NCI-H2196 (cell line): Measurements from ENCODE around the gene CACNA2D4.

Experiments
- DNase-seq: peaks from one replicate; lab custom pipeline; 2025; ENCODE audit not compliant: unreplicated experiment; lab: John Stamatoyannopoulos, UW

The CACNA2D4 gene

DNA sequence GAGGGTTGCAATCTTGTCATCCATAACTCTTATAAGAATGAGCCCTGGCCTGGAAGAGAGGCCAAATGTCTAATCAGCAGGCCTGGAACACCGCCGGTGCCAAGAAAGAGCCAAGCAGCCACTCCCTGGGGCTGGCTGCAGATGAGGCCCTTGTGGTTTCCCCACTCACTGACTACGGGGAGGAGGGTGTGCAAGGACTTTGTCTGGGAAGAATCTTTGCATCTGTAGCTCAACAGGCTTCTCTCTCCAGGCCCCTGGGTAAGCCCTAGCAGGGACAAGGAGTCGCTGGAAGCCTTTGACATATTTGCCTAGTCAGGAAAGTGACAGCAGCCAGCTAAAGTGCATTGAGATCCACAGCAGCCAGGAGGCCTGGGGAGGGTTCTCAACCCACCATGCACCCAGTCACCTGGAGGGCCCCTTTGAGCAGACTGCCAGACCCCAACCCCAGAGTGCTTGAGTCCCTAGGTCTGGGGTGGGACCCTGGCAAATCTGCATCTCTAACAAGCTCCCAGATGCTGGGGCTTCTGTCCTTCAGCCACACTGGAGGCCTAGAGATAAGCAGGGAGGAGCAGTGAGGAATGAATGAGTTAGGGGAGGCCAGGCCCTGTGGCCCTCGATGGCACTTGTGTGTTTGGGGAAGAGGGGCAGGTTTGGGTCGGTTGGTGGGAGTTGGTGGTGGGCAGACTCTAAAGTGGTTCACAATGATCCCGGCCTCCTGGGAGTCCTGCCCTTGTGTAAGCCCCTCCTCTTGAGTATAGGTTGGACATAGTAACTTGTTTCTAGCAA lies 112.0 kb downstream of the CACNA2D4 start:
- DNase-seq, result no peak

DNA sequence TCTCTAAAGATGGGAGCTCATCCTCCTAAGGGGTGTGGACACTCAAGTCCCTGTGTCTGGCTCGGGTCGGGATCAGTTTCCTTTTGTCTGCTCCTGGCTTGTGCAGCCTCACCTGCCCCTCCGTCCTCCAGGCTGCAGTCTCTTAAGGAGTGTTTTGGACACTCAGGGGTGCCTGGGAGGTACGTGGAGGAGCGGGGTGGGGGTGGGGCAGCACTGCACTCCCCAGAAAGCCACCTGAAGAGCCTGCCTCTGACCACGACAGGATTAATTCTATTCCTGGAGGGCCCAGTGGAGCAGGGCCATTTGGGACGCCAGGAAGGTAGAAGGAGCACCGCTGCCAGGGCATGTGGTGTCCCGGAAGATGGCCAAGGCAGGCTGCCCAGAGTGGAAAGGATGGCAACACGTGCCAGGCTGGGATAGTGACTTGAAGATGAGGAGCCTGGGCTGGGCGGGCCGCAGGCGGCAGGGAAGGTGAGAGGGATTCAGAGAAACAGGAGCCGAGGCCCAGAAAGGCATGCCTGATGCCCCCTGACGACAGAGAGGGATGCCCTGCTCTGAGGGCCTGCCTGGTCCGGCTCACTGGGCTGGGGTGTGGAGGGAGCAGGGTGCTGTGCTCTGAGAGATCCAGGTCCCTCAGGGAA lies 112.9 kb downstream of the CACNA2D4 start:
- no peak for DNase-seq

DNA sequence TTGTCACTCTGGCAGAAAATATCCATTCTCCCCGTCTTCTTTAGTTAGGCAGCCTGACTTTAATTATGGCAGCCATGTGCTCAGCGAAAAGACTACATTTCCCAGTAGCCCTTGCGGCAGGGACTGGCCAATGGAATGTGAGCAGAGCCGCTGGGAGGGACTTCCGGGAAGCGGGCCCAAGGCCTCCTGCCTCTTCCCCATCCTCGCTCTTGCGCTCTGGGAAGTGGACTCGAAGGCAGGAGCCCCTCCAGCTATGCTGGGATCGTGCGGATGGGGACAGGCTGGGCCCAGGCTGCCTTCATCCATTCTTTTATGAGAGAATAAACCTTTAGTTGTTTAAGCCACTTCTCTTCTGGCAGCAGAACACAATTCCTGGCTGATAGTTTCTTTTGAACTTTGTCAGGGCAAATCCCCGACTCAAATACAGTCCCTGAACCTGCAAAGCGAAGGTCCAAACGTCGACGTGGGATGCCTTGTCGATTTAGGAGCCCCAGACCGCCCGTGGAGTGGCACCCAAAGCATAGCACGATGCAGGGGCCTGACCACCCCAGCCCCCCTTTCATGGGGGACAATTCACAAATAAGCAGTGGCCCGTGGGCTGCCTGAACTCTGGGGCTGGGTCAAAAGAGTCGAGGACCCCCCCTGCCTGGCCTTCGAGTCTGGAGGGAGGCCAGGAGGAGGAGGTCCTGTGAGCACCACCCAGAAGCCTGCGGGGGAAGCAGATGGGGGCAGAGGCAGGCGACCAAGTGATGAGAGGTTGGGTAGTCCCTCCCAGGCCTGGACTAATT lies 113.7 kb downstream of the CACNA2D4 start:
- DNase-seq, result peak; percentile 63

DNA sequence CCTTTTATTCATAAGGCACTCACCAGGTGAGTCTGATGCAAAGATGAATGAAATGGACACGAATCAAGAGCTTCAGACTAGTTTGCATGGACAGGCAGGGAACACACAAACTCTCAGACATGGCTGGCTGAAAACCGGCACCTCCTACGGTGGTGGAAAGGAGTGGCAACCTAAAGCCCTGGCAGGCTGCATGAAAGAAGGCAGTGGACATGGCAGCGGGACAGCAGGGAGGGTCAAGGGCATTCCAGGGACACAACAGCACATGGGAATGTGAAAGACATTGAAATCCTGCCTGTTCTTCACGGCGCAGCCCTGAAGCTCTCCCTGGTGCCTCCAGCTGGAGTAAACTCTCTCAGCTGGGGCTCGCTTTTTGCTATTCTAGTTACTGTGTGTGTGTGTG lies 114.7 kb downstream of the CACNA2D4 start:
- DNase-seq, result no peak

DNA sequence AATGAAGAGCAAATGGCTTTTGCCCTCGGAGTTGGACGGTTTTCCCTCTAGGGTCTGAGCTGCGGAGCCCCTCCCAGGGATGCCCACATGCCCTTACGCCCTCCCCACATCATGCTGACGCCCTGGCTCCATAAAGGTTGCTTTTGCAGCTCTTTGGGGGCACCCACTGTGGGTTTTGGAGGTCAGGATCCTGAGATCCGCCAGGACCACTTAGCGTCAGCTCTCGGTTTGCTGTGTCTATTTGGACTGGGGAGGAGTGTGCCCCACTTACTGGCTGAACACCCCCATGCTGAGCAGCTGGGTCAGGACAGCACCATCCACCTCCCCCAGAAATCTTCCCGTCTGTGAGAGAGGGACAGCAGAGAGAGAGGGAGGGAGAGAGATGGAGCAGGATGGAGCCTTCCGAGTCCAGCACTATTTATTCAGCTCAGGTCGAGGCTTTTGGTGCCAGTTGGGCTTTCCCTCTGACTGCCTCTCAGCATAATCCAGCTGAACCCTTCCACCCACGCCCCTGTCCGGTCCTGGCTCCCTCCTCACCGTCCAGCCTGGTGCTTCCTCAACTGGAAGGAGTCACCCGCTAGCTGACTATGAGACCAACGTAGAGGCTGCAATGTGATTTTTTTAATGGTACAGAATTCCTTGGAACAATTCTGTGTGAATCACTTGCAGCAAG lies 117.0 kb downstream of the CACNA2D4 start:
- DNase-seq, result no peak

DNA sequence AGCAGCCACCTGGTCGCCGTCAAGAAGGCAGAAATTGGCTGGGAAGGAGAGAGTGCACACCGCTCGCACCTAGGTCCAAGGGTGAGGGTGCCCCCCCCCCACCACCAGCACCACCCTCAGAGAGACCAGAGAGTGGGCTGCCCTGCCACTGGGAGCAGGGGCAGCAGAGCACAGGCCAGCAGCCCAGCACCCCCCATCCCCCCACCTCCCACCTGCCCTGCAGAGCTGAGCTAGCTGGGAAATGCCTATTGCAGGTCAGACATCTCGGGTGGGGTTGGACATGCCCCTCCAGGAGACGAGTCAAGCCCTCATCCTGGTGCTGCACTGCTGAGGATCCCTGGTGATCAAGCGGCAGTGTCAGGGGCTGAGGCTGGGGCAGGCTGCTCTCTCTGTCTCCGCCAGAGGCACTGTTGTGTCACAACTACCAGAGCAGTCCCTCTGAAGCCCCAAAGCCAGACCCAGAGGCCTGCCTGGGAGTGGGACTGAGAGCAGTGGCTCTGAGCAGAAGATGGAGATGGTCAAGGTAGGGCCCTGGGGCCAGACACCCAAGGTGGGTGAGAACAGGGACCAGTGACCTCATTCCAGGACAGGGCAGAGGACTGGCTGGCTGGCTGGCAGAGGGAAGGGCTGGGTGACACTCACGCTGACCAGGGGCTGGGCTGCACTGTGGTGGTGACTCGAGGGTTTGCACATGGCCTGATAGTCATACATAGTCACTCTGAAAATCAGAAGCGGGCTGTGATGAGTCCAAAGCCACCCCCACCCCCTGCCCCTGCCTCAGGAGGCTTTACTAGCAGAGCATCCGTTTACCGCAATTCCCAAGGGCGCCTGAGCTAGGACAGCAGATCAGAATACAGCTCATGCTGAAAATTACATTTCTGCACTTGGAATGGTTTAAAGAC lies 117.8 kb downstream of the CACNA2D4 start:
- DNase-seq, result peak; percentile 23

DNA sequence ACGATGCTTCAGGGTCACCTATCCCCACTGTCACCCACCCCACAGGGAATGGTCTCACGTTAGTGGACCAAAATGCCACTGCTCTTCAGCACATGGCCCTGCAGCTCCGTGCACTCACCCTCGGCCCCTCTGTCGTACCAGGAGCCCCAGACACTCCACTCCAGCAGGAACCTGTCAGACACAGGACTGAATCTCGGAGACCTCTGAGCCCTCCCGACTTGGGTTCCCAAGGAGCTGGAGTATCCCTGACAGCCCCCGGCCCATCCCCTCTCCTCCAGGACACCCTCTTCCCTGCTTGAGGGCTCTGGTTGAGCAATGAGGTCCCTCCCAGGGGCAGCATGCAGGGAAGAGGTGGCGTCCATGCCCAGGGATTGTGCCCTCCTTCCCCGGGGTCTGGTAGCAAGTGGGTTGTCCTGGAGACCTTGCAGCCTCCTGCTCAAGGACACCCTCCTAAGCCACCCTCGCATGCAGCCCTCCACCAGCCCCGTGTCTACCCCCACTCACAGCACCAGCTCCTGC lies 118.5 kb downstream of the CACNA2D4 start:
- no peak for DNase-seq

DNA sequence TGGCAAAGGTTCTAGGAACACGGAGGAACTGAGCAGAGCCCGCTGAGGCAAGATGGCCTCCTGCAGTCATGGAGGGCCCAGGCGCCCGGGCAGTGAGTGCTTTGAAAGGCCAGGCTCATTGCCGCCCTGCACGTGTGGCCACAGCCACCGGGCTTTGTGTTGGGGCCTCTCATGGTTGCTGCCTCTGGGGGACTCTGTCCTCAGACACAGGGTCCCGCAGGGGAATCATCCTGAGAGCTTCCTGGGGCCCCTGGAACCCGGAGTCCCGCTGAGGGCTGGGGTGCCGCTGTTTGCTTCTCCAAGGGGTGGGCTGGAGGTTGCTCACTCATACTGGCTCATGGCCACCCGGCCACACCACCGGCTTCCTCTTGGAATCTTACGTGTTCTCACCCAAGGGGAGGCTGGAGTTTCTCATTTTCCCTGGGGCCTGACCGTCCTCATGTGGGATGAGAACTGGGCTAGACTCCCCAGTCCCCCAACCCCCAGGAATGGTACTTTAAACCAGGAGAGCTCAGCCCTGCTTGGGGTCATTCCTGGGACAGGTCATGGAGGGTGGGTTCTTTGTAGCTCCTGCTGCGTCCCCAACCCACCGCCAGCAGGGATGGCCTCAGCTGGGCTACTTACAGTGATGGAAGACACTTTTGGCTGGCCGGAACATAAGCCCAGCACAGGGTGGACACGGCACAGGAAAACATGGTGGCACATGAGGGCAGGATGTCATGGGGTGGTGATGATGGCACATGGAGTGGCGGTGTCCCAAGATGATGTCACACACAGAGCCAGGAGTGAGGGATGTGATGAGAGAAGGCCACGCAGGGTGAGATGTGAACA lies 119.2 kb downstream of the CACNA2D4 start:
- DNase-seq, result no peak

DNA sequence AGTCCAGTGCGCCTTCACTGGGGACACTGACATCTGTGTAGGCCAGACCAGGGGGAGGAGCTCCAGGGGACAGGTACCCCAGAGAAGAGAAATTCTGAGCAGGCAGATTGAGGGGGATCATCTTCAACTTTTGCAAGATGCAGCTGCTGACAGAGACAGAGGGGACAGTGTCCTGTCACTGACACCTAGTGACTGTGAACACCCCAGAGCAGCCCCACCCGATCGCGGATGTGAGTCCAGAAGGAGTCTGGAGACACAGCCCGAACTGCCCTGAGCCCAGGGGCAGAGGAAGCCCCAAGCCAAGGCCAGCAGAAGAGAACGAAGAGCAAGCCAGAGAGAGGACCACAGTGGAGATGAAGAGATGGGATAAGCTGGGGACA lies 119.8 kb downstream of the CACNA2D4 start:
- DNase-seq, result no peak

DNA sequence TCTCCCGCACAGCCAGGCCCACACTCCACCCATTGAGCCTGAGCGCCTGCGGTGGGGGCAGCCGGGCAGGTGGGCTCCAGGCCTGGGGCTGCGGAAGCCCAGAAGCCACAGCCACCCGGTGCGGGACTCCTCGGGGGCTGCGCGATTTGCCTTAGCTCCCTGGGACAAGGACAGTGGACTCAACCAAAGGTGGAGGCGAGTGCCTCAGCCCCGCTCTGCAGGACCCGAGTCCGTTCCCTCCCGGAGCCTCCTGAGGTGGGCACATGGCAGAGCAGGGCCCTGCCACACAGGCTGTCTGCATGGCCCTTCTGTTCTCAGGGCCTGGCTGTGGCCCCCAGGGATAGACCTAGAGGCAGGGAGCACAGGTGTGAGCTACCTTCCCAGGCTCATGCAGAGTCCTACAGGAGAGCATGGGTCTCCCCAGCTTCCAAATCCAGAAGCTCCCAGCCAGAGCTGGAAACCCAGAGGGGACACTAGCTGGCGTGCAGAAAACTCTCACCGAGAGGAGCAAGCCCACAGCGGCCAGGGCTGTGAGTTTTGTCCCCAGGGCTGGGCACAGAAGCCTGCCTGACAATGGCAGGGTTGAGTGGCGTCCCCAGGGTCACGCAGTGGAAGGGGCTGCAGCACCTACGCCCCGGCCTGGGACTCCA lies 120.3 kb downstream of the CACNA2D4 start:
- no peak for DNase-seq

DNA sequence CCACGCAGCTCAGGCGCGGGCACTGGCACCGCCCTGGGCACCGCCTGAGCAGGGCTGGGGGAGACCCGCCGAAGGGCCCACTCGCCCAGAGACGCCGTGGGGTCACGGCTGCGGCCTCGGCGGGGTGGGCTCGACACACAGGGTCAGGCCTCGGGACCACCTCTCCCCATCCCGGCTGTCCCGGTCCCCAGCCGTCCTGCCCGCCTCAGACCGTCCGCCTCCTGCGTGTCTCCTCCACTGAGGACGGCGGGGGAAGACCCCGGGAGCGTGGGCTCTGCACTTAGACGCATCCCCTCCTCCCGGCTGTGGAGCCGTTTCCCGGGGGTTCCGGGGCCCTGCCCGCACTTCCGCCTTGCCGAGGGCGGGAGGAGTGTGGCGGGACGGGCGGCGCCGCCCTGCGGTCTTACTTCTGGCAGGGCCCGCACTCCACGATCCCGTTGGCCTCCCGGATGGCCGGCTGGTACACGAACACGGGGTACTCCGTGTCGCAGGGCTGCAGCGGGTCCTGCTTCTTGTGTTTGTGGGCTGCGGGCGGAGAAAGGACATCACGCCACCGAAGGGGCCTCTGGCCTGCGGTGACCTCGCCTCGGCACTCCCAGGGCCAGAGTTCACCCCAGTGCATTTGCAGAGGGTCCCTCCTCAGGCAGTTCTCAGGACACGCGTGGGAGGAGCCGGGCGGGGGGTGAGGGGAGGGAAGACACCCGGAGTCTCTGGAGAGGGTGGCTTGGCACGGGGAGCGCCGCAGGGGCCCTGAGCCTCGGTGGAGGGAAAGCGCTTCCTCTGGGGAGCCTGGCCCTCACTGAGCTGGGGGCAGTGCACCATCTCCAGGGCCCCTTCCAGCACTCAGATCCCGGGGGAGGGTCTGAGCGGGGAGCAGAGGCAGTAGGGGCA lies 121.2 kb downstream of the CACNA2D4 start:
- DNase-seq, result no peak

DNA sequence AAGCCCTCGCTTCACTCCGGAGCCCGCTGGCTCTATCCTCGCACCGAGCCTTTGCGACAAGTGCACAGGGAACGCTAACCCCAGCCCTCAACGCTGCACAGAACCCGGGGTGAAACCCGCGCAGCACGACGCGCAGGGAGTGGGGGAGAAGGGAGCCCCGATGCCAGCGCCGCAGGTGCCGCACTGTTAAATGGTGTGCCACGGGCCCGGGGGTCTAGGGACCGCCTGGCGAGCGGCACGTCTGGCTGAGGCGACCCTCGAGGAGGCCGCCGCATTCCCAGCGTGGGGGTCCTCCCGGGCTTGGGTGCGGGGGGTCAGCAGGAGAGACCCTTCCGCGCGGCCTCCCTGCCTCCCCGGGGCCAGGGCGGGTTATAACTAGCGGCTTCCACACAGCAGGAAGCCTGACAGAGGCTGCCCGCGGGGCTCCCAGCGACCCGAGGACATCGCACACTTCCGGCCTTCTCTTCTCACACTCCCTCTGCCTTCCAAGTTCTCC lies 121.9 kb downstream of the CACNA2D4 start:
- DNase-seq, result no peak

DNA sequence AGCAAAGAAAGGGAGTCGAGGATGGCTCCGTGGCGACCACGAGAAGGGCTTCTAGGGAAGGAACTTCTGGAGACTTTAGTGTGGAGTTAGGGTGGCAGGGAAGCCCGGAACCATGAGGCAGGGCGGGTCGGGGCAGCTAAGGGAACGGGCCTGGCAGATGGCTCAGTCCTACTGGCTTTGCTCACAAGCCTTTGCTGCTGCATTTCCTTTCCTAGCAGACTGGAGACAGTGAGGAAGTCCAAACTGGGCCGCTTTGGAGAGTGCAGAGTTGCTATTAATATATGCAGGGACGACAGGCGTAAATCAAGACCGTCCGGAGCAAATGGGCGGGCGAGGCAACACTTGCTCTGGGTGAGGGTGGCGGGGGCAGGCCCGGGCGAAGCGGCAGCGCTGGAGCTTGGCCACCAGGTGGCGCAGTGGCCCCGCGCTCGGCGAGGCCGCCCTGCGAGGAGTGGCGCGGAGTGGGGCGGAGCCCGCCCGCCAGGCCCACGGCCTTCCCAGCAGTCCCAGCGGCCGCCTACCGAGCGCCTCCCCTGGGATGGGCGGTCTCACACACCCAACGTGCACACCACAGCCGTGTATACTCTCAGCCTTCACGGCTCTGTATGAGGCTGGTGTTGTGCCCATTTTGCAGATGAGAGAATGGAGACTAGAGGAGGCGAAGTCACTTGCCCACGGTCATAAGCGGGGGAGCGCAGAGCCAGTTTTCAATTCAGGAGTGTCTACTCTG lies 122.5 kb downstream of the CACNA2D4 start:
- DNase-seq, result peak; percentile 73

DNA sequence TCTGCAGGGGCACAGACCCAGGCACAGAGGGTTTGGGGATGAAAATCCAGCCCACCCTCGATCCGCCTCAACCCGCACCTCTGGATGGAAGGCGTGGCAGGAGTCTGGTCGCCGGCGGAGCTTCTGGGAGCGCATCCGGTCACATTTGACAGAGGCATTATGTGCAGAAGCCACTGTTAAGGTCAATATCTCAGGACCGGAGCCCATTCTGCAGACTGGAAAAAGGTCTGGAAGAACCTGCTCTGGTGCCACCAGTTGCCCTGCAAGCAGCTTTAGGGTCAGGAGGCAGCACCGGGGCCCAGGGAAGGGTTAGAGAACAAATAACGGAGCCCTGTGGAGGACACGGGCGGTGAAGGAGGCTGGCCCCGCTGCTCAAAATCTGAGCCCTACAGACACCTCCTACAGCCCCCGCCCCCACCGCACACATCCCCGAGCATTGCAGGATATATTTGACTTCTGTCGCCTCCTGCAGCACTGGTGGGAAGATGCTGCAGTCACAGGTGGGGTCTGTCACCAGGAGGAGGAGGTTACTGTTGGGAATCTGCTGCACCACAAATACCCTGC lies 123.1 kb downstream of the CACNA2D4 start:
- DNase-seq, result no peak

DNA sequence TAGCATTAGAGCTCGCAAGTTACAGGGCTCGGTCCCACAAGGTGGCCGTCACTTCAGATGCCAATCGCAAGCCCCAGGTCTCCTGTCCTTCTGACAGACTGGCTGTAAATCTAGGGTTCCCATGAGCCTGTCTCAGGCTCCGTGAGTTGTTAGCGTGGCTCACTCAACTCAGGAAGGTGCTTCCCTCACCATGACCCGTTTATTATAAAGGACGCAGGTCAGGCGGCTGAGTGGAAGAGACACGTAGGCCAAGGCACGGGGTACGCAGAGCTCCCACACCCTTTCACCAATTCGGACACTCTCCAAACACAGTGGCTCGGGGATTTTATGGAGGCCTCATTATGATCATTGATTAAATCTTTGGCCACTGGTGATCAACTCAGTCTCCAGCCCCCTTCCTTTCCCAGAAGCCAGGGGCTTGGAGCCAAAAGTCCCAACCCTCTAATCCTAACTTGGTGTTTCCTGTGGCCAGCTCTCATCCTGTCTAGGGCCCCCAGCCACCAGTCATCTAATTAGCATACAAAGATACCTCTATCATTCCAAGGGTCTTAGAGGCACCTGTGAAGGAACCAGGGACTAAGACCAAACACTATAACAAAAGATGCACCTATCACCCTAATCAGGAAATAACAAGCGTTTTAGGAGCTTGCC lies 123.9 kb downstream of the CACNA2D4 start:
- no peak for DNase-seq
